GM19193 (cell line): ENCODE data around the gene CCDC188.

Experiments used
- POLR2A ChIP-seq: IDR thresholded peaks from 4 replicates; pipeline ENCODE4 v1.6.1; 2011; ENCODE audit not compliant: insufficient read depth, insufficient read length; ENCODE audit errors: extremely low read depth

Gene CCDC188

DNA sequence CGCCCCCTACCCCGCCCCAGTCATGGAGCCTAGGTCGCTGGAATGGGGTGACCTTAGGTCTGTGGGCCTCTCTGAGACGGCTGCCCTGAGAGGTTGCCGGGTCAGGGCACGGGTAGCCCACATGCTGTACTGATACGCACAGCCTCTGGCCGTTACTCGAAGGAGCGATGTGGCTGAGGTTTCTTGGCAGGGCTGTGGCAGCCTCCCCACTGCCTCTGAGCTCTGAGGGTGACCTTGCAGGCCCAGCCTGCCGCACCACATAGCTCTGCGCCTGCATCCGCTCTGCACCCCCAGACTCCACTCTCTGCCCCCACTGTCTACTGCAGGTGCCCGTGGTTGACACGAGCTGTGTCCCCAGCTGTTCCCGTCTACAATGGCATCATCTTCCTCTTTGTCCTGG is 12.0 kb downstream of the CCDC188 start:
- TF ChIP-seq POLR2A: no peak

DNA sequence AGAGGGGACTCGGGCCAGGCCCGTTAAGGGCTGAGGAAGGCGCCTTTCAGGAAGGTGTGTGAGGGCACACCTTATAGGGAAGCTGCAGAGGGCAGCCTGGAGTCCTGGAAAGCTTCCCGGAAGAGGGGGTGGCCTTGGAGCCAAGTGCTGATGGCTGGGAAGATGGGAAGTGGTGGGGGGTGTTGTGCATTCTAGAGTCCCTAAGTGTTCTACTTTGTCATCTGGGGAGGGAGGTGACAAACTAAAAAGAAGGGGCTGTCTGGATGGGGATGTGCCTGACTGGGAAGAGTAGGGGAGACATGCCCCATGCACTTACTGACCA is 12.5 kb downstream of the CCDC188 start:
- no peak for TF ChIP-seq POLR2A

GRCh38 chr22:20137671-20138416 is 13.0 kb downstream of the CCDC188 start:
- TF ChIP-seq POLR2A: no peak

GRCh38 chr22:20137113-20137512 is 13.7 kb downstream of the CCDC188 start:
- TF ChIP-seq POLR2A: no peak

- no peak for TF ChIP-seq POLR2A
These were observed 14.3 kb downstream of the CCDC188 start for GRCh38 chr22:20136603-20136873.

DNA sequence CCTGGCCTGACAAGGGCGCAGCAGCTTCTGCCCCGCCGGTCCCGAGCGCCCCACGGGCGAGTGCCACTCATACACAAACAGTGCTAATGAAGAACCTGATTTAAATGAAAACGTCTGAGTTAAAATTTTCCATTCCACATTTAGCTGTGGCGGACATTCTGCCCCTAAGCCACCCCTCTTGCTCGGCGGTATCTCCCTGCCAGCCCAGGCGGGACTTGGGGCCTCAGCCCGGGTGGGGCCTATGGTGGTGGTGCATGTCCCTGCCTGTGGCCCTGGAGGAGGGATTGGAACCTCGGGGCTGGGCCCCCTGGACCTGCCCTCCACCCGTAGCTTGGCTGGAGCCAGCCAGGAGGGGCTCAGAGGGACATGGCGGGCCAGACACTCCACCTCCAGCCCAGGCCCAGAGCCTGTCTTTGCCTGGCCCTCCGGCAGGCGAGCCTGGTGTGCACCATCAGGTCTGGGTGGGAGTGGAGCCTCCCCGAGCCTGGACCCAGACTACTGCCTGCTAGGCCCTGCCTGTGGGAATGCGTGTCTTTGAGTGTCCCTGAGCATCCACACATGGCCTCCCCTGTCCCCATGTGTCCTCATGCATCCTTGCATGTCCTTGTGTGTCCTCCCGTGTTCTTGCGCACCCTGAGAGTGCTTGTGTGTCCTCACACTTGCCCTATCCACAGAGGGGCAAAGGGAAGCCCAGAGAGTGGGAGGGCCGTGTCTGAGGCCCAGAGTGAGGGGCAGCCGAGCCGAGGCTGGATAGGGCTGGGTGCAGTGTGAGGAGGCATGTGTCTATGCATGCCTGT is 14.9 kb downstream of the CCDC188 start:
- no peak for TF ChIP-seq POLR2A

DNA sequence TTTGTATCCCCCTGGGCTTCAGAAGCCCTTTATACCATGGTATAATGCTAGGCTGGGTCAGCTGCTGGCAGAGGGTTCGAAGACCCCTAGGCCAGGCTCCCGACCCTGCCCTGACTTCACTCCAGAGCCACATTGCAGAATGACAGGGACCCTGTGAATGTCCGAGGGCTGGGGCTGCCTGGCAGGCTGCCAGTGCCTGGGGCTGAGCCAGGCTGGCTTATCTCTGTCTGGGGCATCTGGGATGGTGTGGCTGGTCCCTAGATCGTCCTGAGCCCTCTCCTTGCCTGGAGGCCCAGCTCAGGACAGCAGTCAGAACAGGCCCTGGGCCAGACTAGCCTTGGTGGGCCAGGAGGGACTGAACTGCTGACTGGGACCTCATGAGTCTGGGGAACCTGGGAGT is 15.6 kb downstream of the CCDC188 start:
- no peak for TF ChIP-seq POLR2A

GRCh38 chr22:20133930-20134549 is 16.8 kb downstream of the CCDC188 start:
- TF ChIP-seq POLR2A: no peak

DNA sequence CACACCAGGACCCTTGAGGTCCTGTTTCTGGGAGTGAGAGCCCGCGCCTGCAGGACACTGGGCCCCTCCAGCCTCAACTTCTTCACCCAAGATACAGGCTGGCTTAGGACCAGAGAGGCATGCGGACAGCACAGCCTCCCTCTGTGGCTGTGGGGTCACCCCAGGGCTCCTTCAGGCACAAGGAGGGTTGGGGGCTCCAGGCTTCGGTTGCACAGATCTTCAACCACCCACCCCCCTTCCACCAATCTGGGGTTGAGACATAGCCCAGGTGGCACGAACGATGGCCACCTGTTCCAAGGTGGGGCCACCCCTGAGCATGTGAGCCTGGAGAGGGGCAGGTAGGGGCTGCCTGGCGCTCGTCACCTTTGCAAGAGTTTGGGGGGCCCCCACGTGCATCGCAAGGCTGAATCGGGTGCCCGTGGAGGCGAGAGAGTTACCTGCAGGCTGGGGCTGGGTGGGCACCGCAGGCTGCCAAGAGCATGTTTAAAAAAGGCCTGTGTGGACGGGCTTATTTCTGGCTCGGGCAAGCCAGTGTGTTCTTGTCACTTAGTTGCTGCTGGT is 18.1 kb downstream of the CCDC188 start:
- TF ChIP-seq POLR2A: no peak

- no peak for TF ChIP-seq POLR2A
These were observed 18.8 kb downstream of the CCDC188 start for GRCh38 chr22:20131859-20132685.

DNA sequence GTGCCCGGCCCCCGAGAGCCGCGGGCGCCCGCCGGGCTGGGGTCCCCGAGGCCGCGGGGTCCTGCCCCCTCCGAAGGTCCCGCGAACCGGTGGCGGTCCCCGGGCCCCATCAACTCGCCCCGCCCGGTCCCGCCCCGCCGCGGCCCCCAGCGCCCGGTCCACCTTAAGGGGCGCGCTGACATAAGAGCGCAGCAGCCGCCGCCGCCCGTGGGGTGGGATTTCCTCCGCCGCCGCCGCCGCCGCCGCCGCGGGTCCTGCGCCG is 19.3 kb downstream of the CCDC188 start, which contains the start of gene ZDHHC8:
Gene ZDHHC8 (plus strand): TSS at position 208 of the 262 bp plus-strand sequence. CDS start 144 bp downstream, outside the sequence.
- no peak for TF ChIP-seq POLR2A

DNA sequence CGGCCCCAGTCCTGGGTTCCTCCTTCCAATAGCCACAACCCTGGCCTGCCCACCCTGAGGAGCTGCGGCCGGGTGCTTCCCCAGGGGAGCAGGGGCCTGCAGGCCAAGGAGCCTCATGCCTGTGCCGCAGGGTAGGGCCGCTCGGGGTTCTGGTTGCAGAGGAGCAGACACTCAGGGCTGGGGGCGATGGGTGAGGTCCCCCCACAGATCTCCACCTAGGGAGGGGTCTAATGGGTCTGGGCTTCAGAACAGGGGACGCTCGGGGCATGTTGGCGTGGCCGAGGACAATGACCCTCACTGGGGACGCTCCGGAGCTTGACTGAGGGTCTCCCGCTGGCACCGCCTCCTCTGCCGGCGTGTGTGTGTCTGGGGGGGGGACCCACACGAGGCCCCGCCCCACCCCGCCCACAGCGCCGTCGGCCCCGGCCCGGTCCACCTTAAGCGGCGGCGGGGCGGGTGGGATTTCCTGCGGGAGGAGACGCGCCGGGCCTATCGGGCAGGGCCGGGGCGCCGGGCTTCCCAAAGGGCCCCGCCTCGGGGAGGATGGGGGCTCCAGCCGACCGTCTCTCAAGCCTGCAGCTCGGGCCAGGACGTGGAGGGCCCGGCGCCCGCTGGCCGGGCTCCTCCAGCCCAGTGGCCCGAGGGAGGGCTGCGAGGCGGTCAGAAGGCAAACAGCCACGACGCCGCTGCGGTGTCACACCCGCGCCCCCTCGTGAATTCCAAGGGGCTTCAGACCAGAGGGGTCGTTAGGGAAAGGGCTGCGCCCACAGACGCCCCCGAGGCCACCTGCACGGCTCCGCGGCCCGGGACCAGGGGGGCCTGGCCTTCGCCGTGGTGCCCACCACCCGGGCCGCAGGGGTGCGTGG is 19.9 kb downstream of the CCDC188 start:
- no peak for TF ChIP-seq POLR2A

DNA sequence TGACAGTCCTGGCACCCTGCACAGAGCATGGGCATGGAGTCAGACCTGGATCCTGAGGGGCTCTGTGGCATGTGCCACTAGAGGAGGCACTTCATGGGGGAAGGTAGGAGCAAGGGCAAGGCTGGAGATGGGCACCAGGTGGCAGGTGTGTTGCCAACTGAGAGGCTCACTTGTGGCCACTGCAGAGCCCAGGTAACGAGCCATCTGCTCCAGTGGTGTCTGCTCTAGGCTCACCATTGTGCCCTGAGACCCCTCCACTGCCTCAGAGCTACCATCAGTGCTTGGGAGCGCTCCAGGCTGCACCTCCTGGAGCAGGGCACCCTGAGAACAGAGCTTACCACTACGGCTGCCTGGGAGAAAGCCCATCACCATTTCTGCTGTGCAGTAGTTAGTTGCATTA is 20.5 kb downstream of the CCDC188 start:
- TF ChIP-seq POLR2A: no peak

- no peak for TF ChIP-seq POLR2A
These were observed 21.2 kb downstream of the CCDC188 start for GRCh38 chr22:20129747-20130014.
